Ovary (tissue), 9 donors: ENCODE measurements around the gene FGD3. TPM values are rescaled to one million over a fixed set of nuclear protein-coding genes. Genes with fewer than 3 reads are reported as not detected.

Experiments
- DNase-seq, 5 donors: peaks; one replicate each; pipeline ENCODE4 v3.0.0-alpha.2; 2019 to 2020
- H3K27ac ChIP-seq, 2 donors: fragments of 200-600 bp; one replicate each; pipeline versions ENCODE4 v1.5.1 to v1.8.0; 2019 to 2022
- H3K27me3 ChIP-seq: fragments of 200-600 bp; one replicate; pipeline ENCODE4 v1.8.0; 2022
- H3K36me3 ChIP-seq: fragments of 200-600 bp; sonication (generic); one replicate; pipeline ENCODE4 v1.5.1; 2019
- H3K4me1 ChIP-seq: one replicate; pipeline ENCODE4 v1.8.1; 2013; ENCODE audit warnings: mild to moderate bottlenecking, moderate library complexity; ENCODE audit not compliant: insufficient read depth
- H3K4me3 ChIP-seq: fragments of 200-600 bp; sonication (generic); one replicate; pipeline ENCODE4 v1.5.1; 2017
- H3K9me3 ChIP-seq, 2 donors: fragments of 200-600 bp in 1 of 2; sonication (generic) in 1 of 2; one replicate each; pipeline versions ENCODE4 v1.5.1 to v1.8.1; 2013 to 2019; ENCODE audit warnings: mild to moderate bottlenecking in 1 of 2, moderate library complexity in 1 of 2
- CTCF ChIP-seq, 3 donors: fragments of 450-650 bp in 2 of 3; fragments of 200-600 bp in 1 of 3; IDR thresholded peaks; one replicate each; pipeline versions ENCODE4 v1.5.1 to v1.8.0; 2016 to 2022; ENCODE audit warnings: antibody characterized with exemption in 3 of 3, mild to moderate bottlenecking in 1 of 3
- EP300 ChIP-seq: sonication (generic); formaldehyde crosslinking; IDR thresholded peaks from one replicate; pipeline ENCODE4 v1.6.1; 2017; ENCODE audit warnings: antibody characterized with exemption
- POLR2A ChIP-seq: fragments of 450-650 bp; IDR thresholded peaks from one replicate; pipeline ENCODE4 v1.6.1; 2017; ENCODE audit warnings: antibody characterized with exemption, mild to moderate bottlenecking, moderate library complexity
- WGBS, 3 donors: extraction: QIAGEN DNeasy Blood & Tissue Kit in 1 of 3; methylation state at CpG; one replicate each; pipeline versions ENCODE4 v1.1.5 to v1.1.7; 2013 to 2017; 5-methylcytosine and 5-hydroxymethylcytosine counted together
- intact Hi-C, 4 donors: fragments of 100-400 bp; cut with DNase I; formaldehyde crosslinking; loops; one replicate each; pipeline versions ENCODE4 v1.11.0 to v1.15.1; 2022 to 2023
- polyA plus RNA-seq, 2 donors: library from polyadenylated mRNA; stranded (reverse); fragments of 200-250 nt in 1 of 2; fragments of 350-450 nt in 1 of 2; fragmentation: Illumina TruSeq in 1 of 2; extraction: RNeasy Lipid Tissue Mini Kit (QIAGEN cat#74804) in 1 of 2; gene quantifications; one replicate each; pipeline ENCODE4 v1.2.3, GENCODE V29; 2013 to 2014
- total RNA-seq, 7 donors: library from RNA; depleted of rRNA in 2 of 7; stranded (reverse); fragments of >200 nt in 2 of 7; fragmentation: NEBNext Ultra II Directional in 3 of 7; extraction: Animal tissue kit (Norgen Biotek cat#: 25700) in 3 of 7; gene quantifications; one replicate each; pipeline versions ENCODE4 v1.1.0 to v1.2.4, GENCODE V29; 2016 to 2023
- donor health status: DM: no; HTN: no; CAD: no; lungs with moderate emphysema.
- donor health status: DM: no; HTN: no; CAD: no.
- donor health status: Bipolar disorder and iron deficiency.
- donor health status: DM: yes; HTN: yes; CAD: no.
- donor health status: DM: no; HTN: no; CAD: no.
- donor health status: DM: yes; HTN: yes; CAD: no.

Gene FGD3
- total and polyA plus RNA-seq, 9 donors = 1.1 to 6.7 (median 2.0) TPM

GRCh38 chr9:93079371-93079770 is 132.0 kb downstream of the FGD3 start:
- Histone ChIP-seq H3K4me3 (no peak overlapping the region), H3K36me3 (no peaks in the 10 kb centered on the region), H3K9me3 (no peaks in the 10 kb centered on the region), H3K27ac (no peak overlapping the region), H3K27me3 (no peaks in the 10 kb centered on the region), H3K4me1 (peaks cover 5% of the 10 kb centered on the region)
- intact Hi-C loops = no loop called here
- peak in 4 of 5 donors; percentile 5 to 21 (median 15) for DNase-seq
- TF ChIP-seq POLR2A (no peak), CTCF (IDR thresholded peaks at IDR 0.05) (no peak), EP300 (no peak)
- WGBS, 3 donors = 85 to 89% (median 89%) methylated on average over 13 of the region's 13 CpGs

- Histone ChIP-seq H3K27me3 (no peaks in the 10 kb centered on the region), H3K9me3 (no peaks in the 10 kb centered on the region), H3K4me1 (peaks cover 3% of the 10 kb centered on the region), H3K36me3 (no peaks in the 10 kb centered on the region), H3K4me3 (no peak overlapping the region), H3K27ac (no peak overlapping the region)
- peak in 4 of 5 donors; percentile 8 to 28 (median 10) for DNase-seq
- intact Hi-C loops = no loop called here
- TF ChIP-seq POLR2A (no peak), EP300 (no peak), CTCF (IDR thresholded peaks at IDR 0.05) (no peak)
- 85 to 96% (median 88%) methylated on average over 9 of the region's 9 CpGs for WGBS, 3 donors
Measured at GRCh38 chr9:93080406-93080805, 133.1 kb downstream of the FGD3 start.

GRCh38 chr9:93081081-93081529 is 133.8 kb downstream of the FGD3 start:
- intact Hi-C loops = no loop called here
- no peak overlapping the region for H3K4me3 ChIP-seq
- H3K9me3 ChIP-seq = no peaks in the 10 kb centered on the region
- TF ChIP-seq EP300 = no peak
- TF ChIP-seq POLR2A = no peak
- no peak for TF ChIP-seq CTCF (IDR thresholded peaks at IDR 0.05)
- H3K4me1 ChIP-seq = no peaks in the 10 kb centered on the region
- H3K36me3 ChIP-seq = no peaks in the 10 kb centered on the region
- no peaks in the 10 kb centered on the region for H3K27me3 ChIP-seq
- DNase-seq = peak in 3 of 5 donors; percentile 1 to 28 (median 22)
- H3K27ac ChIP-seq = no peak overlapping the region
- WGBS, 3 donors = 91 to 93% (median 92%) methylated on average over 10 of the region's 10 CpGs

GRCh38 chr9:93081931-93082330 is 134.6 kb downstream of the FGD3 start:
- TF ChIP-seq CTCF (IDR thresholded peaks at IDR 0.05) (no peak), POLR2A (no peak), EP300 (no peak)
- H3K27ac ChIP-seq = no peak overlapping the region
- WGBS, 3 donors = 32 to 49% (median 38%) methylated on average over 3 of the region's 3 CpGs
- H3K4me1 ChIP-seq = no peaks in the 10 kb centered on the region
- no peaks in the 10 kb centered on the region for H3K9me3 ChIP-seq
- H3K27me3 ChIP-seq = no peaks in the 10 kb centered on the region
- intact Hi-C loops = no loop called here
- H3K36me3 ChIP-seq = no peaks in the 10 kb centered on the region
- DNase-seq = no peak
- H3K4me3 ChIP-seq = no peak overlapping the region
